NT2/D1 (cell line): ENCODE data around the gene ABCA5.

Experiments used
- SUZ12 ChIP-seq: IDR thresholded peaks from 2 replicates; pipeline ENCODE4 v1.6.1; 2011; ENCODE audit not compliant: insufficient read length, insufficient read depth; ENCODE audit errors: extremely low read depth
- YY1 ChIP-seq: IDR thresholded peaks from 2 replicates; pipeline ENCODE4 v1.6.1; 2011; ENCODE audit not compliant: insufficient read length, insufficient read depth

DNA sequence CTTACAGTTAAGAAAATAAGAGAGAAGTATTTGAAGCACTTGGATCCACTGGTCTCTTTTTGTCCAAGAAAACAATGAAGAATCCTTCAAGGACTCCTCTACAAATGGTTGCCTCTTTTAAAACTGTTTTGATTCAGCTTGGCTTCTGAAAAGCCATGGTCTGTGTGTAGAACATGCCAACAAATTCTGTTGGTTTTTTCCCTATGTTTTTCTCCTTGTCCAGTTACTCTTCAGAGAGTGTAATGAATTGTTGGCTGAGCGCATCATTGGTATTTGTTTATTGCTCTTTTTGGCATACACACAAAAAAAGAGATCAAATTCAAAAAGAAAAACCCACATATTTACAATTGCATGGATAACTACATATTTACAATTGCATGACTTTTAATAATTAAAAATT lies 98.4 kb downstream of the ABCA5 start, which contains the start of gene ABCA10:
- TF ChIP-seq SUZ12: no peak
- TF ChIP-seq YY1: no peak
